IPS-20b (cell line): ENCODE results near the gene LZIC.

Source experiments
- H3K27ac ChIP-seq: one replicate; pipeline ENCODE4 v1.5.1; 2013; ENCODE audit warnings: low read length
- H3K27me3 ChIP-seq: 2 replicates; pipeline ENCODE4 v1.6.1; 2013; ENCODE audit warnings: mild to moderate bottlenecking, low read length, inconsistent platforms; ENCODE audit not compliant: insufficient read depth
- H3K36me3 ChIP-seq: 2 replicates; pipeline ENCODE4 v1.6.1; 2013; ENCODE audit warnings: low read depth, mild to moderate bottlenecking, inconsistent platforms, low read length, moderate library complexity; ENCODE audit not compliant: insufficient read depth
- H3K4me1 ChIP-seq: 2 replicates; pipeline ENCODE4 v1.6.1; 2013; ENCODE audit warnings: mild to moderate bottlenecking, control low read depth, inconsistent platforms, low read length, moderate library complexity; ENCODE audit not compliant: insufficient read depth
- H3K4me3 ChIP-seq: 2 replicates; pipeline ENCODE4 v1.5.1; 2013; ENCODE audit warnings: mild to moderate bottlenecking, low read length, inconsistent platforms
- H3K9ac ChIP-seq: 2 replicates; pipeline ENCODE4 v1.6.1; 2013; ENCODE audit warnings: low read depth, mild to moderate bottlenecking, inconsistent platforms, low read length, moderate library complexity
- H3K9me3 ChIP-seq: 2 replicates; pipeline ENCODE4 v1.6.1; 2013; ENCODE audit warnings: mild to moderate bottlenecking, low read depth, low read length, inconsistent platforms; ENCODE audit not compliant: insufficient read depth

LZIC gene

DNA sequence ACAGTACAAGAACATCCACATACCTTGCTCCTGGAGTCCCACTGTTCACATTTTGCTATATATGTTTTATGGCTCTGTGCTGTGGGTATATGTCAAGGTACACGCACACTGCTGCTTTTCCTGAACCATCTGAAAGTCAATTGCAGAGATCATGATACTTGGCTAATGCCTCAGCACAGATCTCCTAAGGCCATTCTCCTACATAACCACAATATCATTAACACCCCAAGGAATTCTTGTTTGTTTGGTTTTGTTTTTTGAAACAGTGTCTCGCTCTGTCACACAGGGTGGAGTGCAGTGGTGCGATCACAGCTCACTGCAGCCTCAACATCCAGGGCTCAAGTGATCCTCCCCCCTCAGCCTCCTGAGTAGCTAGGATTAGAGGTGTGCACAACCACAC lies 49.1 kb downstream of the LZIC start:
- H3K9me3 ChIP-seq, result no peaks in the 10 kb centered on the region
- no peaks in the 10 kb centered on the region for H3K27me3 ChIP-seq
- H3K4me1 ChIP-seq, result peaks cover 16% of the 10 kb centered on the region; the same call in 1 of the 2 replicates
- H3K4me3 ChIP-seq, result no peak overlapping the region
- no peaks in the 10 kb centered on the region for H3K36me3 ChIP-seq
- H3K9ac ChIP-seq, result no peak overlapping the region
- no peak overlapping the region for H3K27ac ChIP-seq

DNA sequence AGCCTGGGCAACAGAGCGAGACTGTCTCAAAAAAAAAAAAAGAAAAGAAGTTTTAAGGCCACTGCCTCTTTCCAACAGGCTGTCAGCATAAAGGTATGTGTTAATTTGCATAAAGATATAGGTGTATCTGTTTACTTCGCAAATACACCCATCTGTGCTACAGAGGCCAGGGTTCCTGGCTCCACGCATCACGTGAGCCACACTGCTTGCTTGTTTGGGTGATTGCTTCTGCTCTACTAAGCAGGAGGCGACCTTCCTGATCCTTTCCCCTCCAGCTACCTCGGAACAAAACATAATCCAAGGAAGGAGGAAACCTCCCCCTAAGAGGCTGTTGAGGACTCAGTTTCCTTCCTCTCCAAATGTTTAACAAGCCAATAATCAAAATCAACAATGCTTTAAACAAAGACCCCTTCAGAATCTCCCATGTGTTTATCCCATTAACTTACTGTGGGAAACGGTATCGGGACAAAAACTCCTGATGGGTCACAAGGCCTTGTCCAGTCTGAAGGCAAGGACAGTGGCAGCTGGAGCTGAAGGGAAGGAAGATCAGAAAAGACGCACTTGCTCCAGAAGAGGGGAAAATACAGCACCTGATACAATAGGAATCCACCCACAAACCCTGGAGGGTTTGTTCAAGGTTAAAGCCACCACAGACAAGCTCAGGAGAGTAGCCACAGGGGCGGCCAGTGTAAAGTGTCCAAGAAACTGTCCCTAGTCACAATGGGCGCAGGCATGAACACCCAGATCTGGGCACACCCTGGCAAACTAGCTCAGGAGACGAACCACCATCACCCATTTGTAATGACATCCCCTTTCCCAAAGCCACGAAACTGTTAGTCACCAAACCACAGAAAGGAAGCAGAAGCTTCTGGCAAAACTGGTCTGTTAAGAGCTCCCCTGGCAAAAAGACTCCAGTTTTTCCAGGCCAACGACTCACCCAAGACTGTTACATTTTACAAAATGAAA lies 50.3 kb downstream of the LZIC start:
- no peaks in the 10 kb centered on the region for H3K9me3 ChIP-seq
- H3K36me3 ChIP-seq, result no peaks in the 10 kb centered on the region
- peaks cover 16% of the 10 kb centered on the region; the same call in 1 of the 2 replicates for H3K4me1 ChIP-seq
- H3K9ac ChIP-seq, result no peak overlapping the region
- H3K27me3 ChIP-seq, result no peaks in the 10 kb centered on the region
- no peak overlapping the region for H3K4me3 ChIP-seq
- H3K27ac ChIP-seq, result no peak overlapping the region

DNA sequence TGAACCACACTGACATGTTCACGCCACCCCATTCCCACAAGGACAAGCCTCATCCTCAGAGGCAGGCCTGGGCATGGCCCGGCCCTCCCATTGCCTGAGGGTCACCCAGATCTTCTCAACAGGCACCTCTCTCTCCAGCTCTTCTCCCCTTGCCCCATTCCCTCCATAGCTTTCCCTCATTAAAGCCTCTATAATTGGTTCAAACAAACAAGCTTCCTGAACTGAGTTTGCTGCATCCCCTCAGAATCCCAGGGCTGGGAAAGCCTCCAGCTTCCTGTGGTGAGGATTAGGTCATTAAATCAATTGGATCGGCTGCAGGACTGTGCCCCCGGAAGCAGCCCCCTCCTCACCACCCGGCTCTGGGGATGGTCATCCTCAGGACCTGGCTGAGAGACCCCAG lies 52.0 kb downstream of the LZIC start:
- peaks cover 16% of the 10 kb centered on the region; the same call in 1 of the 2 replicates for H3K4me1 ChIP-seq

DNA sequence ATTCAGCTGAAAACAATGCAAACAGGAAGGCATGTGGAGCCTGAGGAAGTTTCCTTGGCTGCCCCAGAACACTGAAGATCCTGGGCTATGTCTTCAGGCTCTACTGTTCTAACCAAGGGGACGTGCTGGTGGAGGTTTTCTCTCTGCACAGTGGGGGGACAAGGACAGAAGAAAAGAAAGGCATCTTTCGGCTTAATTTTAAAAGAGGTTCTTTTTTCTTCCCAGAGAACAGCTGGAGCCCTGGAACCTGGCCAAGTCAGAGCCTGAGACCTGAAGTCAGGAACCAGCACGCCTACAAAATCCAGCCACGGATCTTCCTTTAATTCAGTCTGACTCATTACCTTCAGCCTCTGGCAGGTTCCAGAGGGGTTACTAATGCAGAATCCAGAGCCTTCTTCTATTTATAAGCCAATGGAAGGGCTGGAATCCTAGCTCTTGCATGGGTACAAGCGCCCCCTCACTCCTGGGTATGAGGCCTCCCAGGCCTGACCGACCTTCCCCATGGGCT lies 52.9 kb downstream of the LZIC start:
- H3K27me3 ChIP-seq, result no peaks in the 10 kb centered on the region
- no peaks in the 10 kb centered on the region for H3K36me3 ChIP-seq
- no peaks in the 10 kb centered on the region for H3K9me3 ChIP-seq
- no peak overlapping the region for H3K9ac ChIP-seq
- H3K4me1 ChIP-seq, result peaks cover 16% of the 10 kb centered on the region; the same call in 1 of the 2 replicates
- no peak overlapping the region for H3K27ac ChIP-seq
- no peak overlapping the region for H3K4me3 ChIP-seq

More for the DNA sequence above, 52.0 kb downstream of the LZIC start:
- Histone ChIP-seq H3K27ac (no peak overlapping the region), H3K4me3 (no peak overlapping the region), H3K9ac (no peak overlapping the region), H3K9me3 (no peaks in the 10 kb centered on the region), H3K27me3 (no peaks in the 10 kb centered on the region), H3K36me3 (no peaks in the 10 kb centered on the region)

DNA sequence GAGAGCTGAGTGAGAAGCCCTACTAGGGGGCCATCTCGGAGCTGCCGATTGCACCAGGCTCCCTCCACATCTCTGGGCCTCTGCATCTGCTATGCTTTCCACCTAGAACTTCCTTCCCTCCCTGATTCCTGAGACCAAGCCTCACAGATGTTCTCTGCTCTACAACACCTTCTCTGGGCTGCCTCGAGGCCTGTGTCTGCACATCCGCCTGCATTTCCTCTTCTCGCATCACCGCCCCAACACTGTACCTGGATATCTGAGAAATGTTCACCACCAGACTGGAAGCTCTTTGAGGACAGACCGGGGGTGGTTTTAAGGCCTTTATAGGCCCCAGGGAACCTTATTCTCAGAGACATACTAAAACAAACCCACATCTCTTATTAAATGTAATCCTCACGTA lies 53.8 kb downstream of the LZIC start:
- Histone ChIP-seq H3K27ac (no peak overlapping the region), H3K9me3 (no peaks in the 10 kb centered on the region), H3K4me1 (peaks cover 16% of the 10 kb centered on the region; the same call in 1 of the 2 replicates), H3K4me3 (no peak overlapping the region), H3K9ac (no peak overlapping the region; the same call in 1 of the 2 replicates), H3K27me3 (no peaks in the 10 kb centered on the region), H3K36me3 (no peaks in the 10 kb centered on the region)

DNA sequence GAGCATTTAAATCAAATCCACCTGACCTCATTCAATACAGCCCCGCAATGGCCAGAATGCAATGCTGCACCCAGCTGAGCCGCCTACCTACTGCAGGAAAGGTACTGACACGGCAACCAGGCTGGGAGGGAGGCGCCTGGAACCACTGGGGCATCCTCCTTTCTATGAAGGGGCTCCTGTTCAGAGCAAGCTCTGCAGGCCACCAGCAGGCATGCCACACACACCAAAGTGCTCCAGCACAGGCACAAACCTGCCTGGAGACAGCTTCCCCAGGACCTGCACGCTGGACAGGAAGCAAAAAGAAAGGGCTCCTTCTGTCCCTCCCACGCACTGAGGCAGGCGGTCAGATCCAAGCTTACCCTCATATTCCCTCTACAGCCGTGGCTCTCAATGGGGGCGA lies 54.3 kb downstream of the LZIC start:
- Histone ChIP-seq H3K36me3 (no peaks in the 10 kb centered on the region), H3K27ac (no peak overlapping the region), H3K4me1 (peaks cover 16% of the 10 kb centered on the region; the same call in 1 of the 2 replicates)

DNA sequence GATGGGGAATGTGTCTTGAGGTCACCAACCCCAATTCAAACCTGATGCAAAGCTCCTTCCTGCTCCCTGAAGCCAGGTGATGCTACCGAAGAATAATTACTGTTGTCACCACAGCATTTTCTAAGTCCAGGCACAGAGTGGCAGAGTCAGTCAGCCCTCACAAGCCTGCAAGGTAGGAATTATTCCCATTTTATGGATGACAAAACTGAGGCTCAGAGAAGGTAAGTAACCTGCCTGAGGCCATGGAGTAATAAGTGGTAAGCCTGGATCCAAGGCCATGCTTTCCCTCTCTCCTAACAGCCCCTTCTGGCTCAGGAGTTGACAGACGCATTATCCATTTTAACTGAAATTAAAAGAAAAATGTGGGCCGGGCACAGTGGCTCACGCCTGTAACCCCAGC lies 56.1 kb downstream of the LZIC start:
- no peaks in the 10 kb centered on the region for H3K9me3 ChIP-seq
- H3K4me3 ChIP-seq, result no peak overlapping the region
- peaks cover 16% of the 10 kb centered on the region; the same call in 1 of the 2 replicates for H3K4me1 ChIP-seq
- no peaks in the 10 kb centered on the region for H3K27me3 ChIP-seq
- H3K36me3 ChIP-seq, result no peaks in the 10 kb centered on the region
- no peak overlapping the region for H3K27ac ChIP-seq
- no peak overlapping the region for H3K9ac ChIP-seq

More for the DNA sequence above, 54.3 kb downstream of the LZIC start:
- H3K9me3 ChIP-seq, result no peaks in the 10 kb centered on the region
- no peak overlapping the region for H3K4me3 ChIP-seq
- no peak overlapping the region; the same call in 1 of the 2 replicates for H3K9ac ChIP-seq
- no peaks in the 10 kb centered on the region for H3K27me3 ChIP-seq

DNA sequence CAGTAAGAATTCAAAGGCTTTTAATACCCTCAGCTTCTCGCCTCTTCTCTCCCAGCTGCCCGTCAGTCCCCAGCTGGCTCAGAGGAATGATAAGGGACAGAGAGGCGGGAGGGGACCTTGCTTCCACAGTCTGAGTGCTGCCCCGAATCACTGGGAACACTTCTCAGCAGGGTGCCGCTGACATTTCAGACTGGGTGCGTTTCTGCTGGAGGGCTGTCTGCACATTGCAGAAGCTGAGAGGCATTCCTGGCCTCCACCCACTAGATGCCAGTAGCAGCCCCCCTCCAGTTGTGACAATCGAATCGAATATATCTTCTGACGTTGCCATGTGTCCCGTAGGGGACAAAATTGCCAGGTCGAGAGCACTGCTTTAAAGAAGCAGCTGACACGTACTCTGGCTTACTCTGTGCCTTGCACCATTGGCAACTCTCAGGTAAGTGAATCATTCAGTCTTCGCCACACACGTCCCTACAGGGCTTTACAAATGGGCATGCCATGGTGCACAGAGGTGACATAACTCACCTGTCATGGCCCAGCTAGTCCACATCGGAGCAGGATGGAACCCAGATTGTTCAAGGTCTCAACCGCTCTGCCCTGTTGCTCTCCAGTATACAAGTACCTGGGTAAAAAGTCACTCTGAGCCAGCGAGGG lies 57.0 kb downstream of the LZIC start:
- no peak overlapping the region for H3K9ac ChIP-seq
- no peaks in the 10 kb centered on the region for H3K36me3 ChIP-seq
- peaks cover 14% of the 10 kb centered on the region; the same call in 1 of the 2 replicates for H3K4me1 ChIP-seq
- no peak overlapping the region for H3K27ac ChIP-seq
- no peaks in the 10 kb centered on the region for H3K9me3 ChIP-seq
- no peaks in the 10 kb centered on the region for H3K27me3 ChIP-seq
- no peak overlapping the region for H3K4me3 ChIP-seq

DNA sequence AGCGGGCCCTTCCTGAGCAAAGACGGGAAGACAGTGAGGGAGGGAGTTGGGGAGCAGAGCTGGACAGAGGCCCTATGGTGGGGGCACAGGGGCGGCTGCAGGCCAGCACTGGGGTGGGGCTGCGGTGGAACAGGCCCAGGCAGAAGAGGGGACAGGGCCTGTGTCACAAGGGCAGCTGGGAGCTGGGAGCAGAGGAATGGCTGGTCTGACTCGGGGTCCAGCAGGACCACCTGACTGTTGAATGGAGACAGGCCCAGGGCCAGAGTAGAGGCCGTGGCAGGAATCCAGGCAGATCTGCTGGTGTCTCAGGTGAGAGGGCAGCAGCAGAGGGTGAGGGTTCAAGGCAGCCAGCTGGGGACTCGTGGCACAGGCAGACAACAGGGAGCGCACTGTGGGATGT lies 58.4 kb downstream of the LZIC start:
- H3K9me3 ChIP-seq, result no peaks in the 10 kb centered on the region

DNA sequence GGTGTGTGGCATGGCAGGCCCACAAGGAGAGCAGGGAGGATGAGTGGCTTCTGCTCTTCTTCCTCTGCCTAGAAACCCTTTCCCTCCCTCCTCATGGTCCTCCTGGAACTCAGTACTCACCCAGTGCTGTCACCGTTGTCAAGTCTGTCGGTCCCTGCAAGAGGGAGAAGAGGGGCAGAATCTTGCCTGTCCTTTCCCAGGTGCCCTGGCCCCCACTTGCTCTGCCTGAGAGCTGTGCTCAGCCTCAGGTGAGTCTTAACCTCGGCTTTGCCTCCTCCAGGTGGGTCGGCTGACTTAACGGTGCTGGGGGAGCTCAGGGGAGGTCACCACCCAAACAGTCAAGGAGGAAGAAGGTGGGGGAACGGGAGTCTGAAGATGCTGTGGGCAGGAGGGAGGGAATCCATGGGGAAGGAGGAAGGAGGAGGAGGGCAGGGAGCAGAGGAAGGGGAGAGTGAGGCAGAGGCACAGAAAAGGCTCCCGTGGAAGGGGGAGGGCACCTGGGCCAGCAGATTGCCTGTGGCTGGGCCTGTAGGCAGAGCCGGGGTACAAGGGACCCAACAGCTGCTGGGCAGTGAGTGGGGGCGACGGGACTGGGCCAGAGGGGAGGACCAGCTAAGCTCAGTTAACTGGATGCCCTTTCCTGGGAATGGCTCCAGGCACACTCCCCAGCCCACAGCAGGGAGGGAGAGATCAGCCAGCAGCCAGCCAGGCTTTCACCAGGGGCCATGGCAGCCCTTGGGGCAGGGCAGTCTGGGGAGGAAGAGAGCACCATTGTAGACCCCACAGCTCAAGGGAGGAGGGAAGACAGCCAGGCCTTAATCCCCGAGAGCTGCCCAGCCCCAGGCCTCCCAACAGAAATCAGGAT lies 59.4 kb downstream of the LZIC start:
- no peak overlapping the region for H3K27ac ChIP-seq
- no peak overlapping the region for H3K9ac ChIP-seq
- no peaks in the 10 kb centered on the region for H3K36me3 ChIP-seq
- no peaks in the 10 kb centered on the region for H3K27me3 ChIP-seq
- no peak overlapping the region for H3K4me3 ChIP-seq
- no peaks in the 10 kb centered on the region for H3K4me1 ChIP-seq
- no peaks in the 10 kb centered on the region for H3K9me3 ChIP-seq

More for the DNA sequence above, 58.4 kb downstream of the LZIC start:
- no peaks in the 10 kb centered on the region for H3K36me3 ChIP-seq
- no peak overlapping the region for H3K27ac ChIP-seq
- no peak overlapping the region for H3K9ac ChIP-seq
- peaks cover 2% of the 10 kb centered on the region; the same call in 1 of the 2 replicates for H3K4me1 ChIP-seq
- H3K27me3 ChIP-seq, result no peaks in the 10 kb centered on the region
- no peak overlapping the region for H3K4me3 ChIP-seq

DNA sequence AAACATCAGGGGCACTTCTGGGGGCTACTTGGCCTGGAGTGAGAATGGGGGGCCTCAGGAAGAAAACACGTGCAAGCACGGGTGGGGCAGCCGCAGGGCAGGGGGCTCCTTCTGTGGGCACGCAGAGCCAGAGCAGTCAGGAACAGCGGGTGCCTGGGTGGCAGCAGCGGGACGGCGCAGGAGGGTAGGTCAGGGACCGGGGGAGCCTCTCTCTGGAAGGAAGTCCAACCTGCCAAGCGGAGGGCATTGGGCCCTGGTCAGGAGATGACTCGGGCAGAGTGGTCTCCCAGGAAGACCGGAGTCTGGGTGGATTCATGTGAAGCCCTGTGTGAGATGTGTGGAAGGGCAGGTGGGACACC lies 60.3 kb downstream of the LZIC start:
- Histone ChIP-seq H3K36me3 (no peaks in the 10 kb centered on the region), H3K9ac (no peak overlapping the region), H3K4me1 (no peaks in the 10 kb centered on the region), H3K27ac (no peak overlapping the region), H3K4me3 (no peak overlapping the region), H3K9me3 (no peaks in the 10 kb centered on the region), H3K27me3 (no peaks in the 10 kb centered on the region)
